NT2/D1 (cell line): ENCODE data around the gene PTPN6.

Experiments
- YY1 ChIP-seq: IDR thresholded peaks from 2 replicates; pipeline ENCODE4 v1.6.1; 2011; ENCODE audit not compliant: insufficient read length, insufficient read depth
- ZNF274 ChIP-seq: IDR thresholded peaks from 2 replicates; pipeline ENCODE4 v1.6.1; 2011; ENCODE audit warnings: mild to moderate bottlenecking, low read depth, low read length

DNA sequence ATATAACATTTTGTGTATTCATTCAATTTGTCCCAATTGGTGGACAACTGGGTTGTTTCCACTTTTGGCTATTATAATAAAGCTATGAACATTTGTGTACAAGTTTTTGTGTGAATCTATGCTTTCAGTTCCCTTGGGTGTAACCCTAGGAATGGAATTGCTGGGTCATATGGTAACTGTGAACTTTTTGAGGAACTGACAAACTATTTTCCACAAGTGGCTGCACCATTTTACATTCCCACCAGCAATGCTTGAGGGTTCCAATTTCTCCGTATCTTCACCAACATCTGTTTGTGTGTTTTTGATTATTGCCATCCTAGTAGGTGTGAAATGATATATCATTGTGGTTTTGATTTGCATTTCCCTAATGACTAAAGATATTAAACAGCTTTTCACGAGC, 54.2 kb downstream of the PTPN6 start:
- no peak for TF ChIP-seq YY1
- TF ChIP-seq ZNF274, result no peak
